Activated naive CD4-positive, alpha-beta T cell treated with anti-CD3 and anti-CD28 coated beads, Interleukin-2, amount 50 U/mL, for 24 hours (primary cell): Measurements from ENCODE around the gene AQP5.

Experiments
- H3K27ac Mint-ChIP-seq: one replicate; pipeline ENCODE4 v1.8.0; 2021; ENCODE audit warnings: mild to moderate bottlenecking, mixed read lengths
- H3K27me3 Mint-ChIP-seq: one replicate; pipeline ENCODE4 v1.8.0; 2021; ENCODE audit warnings: mixed read lengths
- H3K36me3 Mint-ChIP-seq: one replicate; pipeline ENCODE4 v1.8.0; 2021; ENCODE audit warnings: mixed read lengths
- H3K4me1 Mint-ChIP-seq: one replicate; pipeline ENCODE4 v1.8.0; 2021; ENCODE audit warnings: mixed read lengths
- H3K4me3 Mint-ChIP-seq: one replicate; pipeline ENCODE4 v1.8.0; 2021; ENCODE audit warnings: mild to moderate bottlenecking, mixed read lengths
- H3K9me3 Mint-ChIP-seq: one replicate; pipeline ENCODE4 v1.8.0; 2021; ENCODE audit warnings: mixed read lengths

AQP5 gene

DNA sequence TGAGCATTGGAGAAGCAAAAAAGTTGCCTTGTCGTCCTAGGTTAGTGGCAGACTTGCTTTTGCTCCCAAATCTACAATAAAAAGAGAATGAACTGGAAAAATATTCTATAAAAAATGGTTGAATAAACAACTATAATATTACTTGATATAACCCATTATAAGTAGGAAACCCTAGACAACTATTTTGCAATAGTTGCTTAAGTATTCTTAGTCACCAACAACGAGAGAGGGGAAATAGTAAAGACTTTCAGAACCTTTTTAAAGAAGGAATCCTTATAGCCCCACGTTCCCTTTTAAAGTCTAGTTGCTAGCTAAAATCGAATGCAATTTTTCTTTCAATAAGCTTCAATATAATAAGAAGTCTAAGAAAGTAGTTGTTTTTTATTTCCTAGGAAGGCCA, 28.6 kb downstream of the AQP5 start:
- H3K4me1 Mint-ChIP-seq: no peaks in the 10 kb centered on the region
- H3K4me3 Mint-ChIP-seq: no peak overlapping the region
- H3K9me3 Mint-ChIP-seq: no peaks in the 10 kb centered on the region
- no peaks in the 10 kb centered on the region for H3K27me3 Mint-ChIP-seq
- peaks cover 13% of the 10 kb centered on the region for H3K36me3 Mint-ChIP-seq
- H3K27ac Mint-ChIP-seq: no peak overlapping the region

DNA sequence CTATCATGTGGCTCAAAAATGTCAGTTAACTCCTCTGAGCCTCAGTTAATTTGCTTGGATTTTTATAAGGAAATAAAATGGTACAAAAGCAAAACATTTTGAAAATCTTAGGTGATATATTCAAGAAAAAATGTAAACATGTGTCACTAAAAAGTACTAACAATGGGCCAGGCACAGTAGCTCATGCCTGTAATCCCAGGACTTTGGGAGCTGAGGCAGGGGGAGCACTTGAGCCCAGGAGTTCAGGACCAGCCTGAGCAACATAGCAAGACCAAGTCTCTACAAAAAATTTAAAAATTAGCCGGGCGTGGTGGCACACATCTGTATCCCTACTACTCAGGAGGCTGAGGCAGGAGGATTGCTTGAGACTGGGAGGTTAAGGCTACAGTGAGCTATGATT, 36.8 kb downstream of the AQP5 start:
- no peak overlapping the region for H3K4me3 Mint-ChIP-seq
- no peak overlapping the region for H3K27ac Mint-ChIP-seq
- peaks cover 14% of the 10 kb centered on the region for H3K36me3 Mint-ChIP-seq
- no peaks in the 10 kb centered on the region for H3K9me3 Mint-ChIP-seq
- H3K4me1 Mint-ChIP-seq: no peaks in the 10 kb centered on the region
- H3K27me3 Mint-ChIP-seq: no peaks in the 10 kb centered on the region

DNA sequence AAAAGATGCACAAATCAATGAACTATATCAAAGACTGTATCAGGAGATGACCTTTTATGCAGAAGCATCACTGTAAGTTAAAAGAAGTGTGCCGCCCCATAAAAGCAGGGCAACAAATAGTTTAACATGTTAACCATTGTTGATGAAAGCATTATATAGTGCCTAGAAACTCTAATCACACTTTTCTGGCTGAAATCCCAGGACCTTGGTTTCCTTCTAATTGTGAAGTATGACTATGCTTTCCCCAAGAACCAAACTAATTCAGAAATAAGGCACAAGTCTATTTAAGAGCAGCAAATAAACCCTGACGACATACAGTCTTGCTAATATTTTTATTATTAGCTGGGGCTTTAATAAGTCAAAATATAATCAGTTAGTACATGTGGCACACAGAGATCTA, 41.9 kb downstream of the AQP5 start:
- H3K9me3 Mint-ChIP-seq: no peaks in the 10 kb centered on the region
- H3K36me3 Mint-ChIP-seq: peaks cover 6% of the 10 kb centered on the region
- peaks cover 3% of the 10 kb centered on the region for H3K4me1 Mint-ChIP-seq
- H3K27me3 Mint-ChIP-seq: no peaks in the 10 kb centered on the region
- H3K4me3 Mint-ChIP-seq: no peak overlapping the region
- no peak overlapping the region for H3K27ac Mint-ChIP-seq

DNA sequence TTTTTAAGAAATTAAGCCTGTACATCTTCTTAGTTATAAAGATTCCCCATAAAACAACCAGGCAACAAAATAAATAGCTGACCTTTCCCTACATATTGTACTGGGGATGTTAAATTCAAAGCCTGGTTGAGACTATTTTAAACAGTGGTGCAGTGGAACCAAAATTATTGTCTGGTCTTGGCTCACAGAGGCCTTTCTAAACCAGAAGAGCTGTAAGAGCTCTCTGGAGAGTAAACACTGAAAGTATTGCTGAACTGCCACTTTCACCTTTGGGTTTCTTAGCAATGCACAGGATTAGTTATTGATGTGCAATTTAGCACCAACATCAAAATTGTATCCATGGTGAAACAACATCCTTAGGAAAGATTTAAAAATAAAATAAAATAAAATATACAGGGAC, 43.0 kb downstream of the AQP5 start:
- Mint-ChIP-seq H3K9me3 (no peaks in the 10 kb centered on the region), H3K27ac (no peak overlapping the region), H3K27me3 (no peaks in the 10 kb centered on the region), H3K4me1 (peaks cover 3% of the 10 kb centered on the region), H3K36me3 (peaks cover 4% of the 10 kb centered on the region), H3K4me3 (no peak overlapping the region)

DNA sequence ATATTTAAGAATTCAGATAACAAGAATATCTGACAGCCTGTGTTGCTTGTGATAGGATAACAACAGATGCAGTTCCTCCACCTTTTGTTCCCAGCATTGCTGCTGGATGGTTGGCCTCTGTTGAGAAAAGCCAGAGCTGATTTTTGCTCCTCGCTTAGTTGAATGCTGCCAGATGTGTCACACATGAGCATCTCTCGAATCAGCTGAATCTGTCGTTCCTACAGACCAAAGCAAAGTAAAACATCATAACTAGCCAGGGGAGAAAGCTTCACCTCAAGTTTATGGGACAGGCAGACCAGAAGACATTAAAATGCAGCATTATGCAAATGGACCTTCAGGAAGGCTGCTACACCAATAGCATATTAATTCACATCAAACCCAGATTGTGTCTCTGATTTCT, 43.5 kb downstream of the AQP5 start:
- Mint-ChIP-seq H3K4me1 (peaks cover 3% of the 10 kb centered on the region), H3K36me3 (peaks cover 4% of the 10 kb centered on the region), H3K9me3 (no peaks in the 10 kb centered on the region), H3K4me3 (no peak overlapping the region), H3K27ac (no peak overlapping the region), H3K27me3 (no peaks in the 10 kb centered on the region)

DNA sequence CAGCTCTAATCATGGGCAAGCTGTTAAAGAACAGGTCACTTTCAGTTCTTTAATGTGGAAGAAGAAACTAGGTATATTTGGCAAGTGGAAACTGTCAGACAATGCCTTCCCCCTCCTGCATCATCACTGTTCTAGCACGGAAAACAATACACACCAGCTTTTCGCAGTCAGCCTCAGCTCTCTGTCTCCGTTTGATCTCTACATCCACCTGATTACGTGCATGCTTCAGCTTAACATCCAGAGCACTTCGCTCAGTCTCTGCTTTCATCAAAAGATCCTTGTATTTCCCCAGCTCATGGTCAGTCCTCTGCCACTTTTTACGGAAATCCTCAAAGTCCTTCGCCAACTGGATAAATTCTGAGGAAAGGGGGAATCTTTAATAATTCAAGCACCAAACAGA, 44.6 kb downstream of the AQP5 start:
- H3K27ac Mint-ChIP-seq: no peak overlapping the region
- peaks cover 3% of the 10 kb centered on the region for H3K4me1 Mint-ChIP-seq
- H3K9me3 Mint-ChIP-seq: no peaks in the 10 kb centered on the region
- peaks cover 3% of the 10 kb centered on the region for H3K36me3 Mint-ChIP-seq
- no peaks in the 10 kb centered on the region for H3K27me3 Mint-ChIP-seq
- no peak overlapping the region for H3K4me3 Mint-ChIP-seq

DNA sequence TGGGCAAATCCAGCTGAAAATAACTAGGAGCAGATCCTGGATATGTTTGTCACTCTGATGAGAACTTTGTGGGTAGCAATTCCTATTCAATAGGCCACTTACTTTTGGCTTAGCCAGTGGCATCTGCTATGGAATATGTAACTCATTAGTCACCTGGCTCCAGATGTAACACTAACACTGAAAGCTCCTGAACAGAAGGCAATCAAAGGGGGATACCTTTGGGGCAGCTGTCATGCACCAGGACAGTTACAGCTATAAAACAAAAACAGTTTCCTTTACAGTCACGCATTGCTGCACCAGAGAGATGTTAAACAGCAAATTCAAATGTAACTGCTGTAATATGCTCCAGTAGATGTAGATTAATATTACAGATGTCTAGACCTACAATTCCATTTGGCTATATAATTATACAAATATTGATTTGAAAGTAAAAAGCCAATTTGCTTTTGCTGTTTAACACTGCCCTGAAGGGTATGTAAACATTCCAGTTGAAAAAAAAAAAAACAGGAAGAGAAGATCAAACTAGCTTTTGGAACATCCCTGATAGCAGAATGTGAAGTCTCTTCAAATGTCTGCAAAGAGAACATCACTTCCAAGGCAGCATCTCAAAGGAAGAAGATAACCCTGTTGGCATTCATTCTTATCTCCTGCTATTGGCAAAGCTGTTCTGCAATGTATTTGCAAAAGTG, 45.2 kb downstream of the AQP5 start:
- H3K4me3 Mint-ChIP-seq: no peak overlapping the region
- no peak overlapping the region for H3K27ac Mint-ChIP-seq
- peaks cover 2% of the 10 kb centered on the region for H3K36me3 Mint-ChIP-seq
- H3K4me1 Mint-ChIP-seq: peaks cover 3% of the 10 kb centered on the region
- no peaks in the 10 kb centered on the region for H3K9me3 Mint-ChIP-seq
- H3K27me3 Mint-ChIP-seq: no peaks in the 10 kb centered on the region

DNA sequence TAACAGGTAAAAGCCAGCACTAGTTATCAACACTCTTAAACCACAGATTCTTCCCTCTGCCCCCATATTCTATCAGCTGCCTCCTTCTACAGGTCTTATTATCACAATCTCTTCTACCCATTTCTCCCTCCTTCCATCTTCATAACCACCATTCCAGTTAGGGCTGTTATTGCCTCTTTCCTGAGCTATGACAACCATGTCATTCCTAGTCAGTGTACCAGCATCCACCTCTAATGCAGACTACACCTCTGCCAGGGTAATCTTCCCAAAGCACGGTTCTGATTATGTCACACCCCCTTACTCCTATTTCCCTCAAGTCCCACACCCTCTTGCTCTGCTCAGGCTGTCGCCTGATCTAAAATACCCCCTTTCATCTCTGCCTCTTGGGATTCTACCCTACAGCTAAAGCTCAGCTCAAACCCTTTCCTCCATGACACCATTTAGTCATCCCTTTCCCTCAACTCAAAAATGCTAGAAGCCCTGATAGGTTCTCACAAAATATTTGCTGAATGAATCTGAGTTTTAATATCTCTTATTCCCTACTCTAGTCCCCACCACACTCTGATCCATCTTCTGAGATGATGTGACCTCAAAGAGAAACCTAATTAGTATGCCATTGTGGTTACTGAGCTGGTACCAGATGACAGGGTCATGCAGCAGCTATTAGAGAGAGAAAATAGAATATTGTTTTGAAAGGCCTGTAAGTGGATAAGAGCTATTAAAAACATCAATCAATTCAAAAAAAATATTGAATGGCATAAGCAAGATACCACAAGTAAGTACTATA, 51.9 kb downstream of the AQP5 start:
- Mint-ChIP-seq H3K9me3 (no peaks in the 10 kb centered on the region), H3K4me3 (no peak overlapping the region), H3K27ac (no peak overlapping the region), H3K36me3 (peaks cover 6% of the 10 kb centered on the region), H3K27me3 (no peaks in the 10 kb centered on the region), H3K4me1 (peaks cover 4% of the 10 kb centered on the region)

DNA sequence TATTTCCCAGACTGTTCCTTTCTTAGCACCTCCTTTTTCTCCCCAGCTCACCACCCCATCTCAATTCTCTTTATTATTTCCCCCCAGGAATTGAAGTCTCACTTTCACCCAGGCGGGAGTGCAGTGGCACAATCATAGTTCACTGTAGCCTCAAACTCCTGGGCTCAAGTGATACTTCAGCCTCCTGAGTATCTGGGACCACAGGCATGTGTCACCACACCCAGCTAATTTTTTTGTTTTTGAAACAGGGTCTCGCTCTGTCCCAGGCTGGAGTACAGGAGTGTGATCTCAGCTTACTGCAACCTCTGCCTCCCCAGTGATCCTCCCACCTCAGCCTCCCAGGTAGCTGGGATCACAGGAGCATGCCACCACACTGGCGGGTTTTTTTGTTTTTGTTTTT, 52.7 kb downstream of the AQP5 start:
- Mint-ChIP-seq H3K9me3 (no peaks in the 10 kb centered on the region), H3K4me3 (no peak overlapping the region), H3K36me3 (peaks cover 6% of the 10 kb centered on the region), H3K27me3 (no peaks in the 10 kb centered on the region), H3K27ac (no peak overlapping the region), H3K4me1 (peaks cover 4% of the 10 kb centered on the region)
